Measurements from ENCODE around the gene LCOR. TPM values are rescaled to one million over a fixed set of nuclear protein-coding genes. Genes with fewer than 3 reads are reported as not detected.
A peak's percentile ranks its signal among the peaks of the same experiment; 100 is the strongest.

Gene LCOR
- total and polyA plus RNA-seq, 2 of the 13 experiments (the other 11 are each of a cell fraction or from before 2014, with no cell fraction given), result 12.4 to 23.7 TPM

GRCh38 chr10:96863922-96864543 lies 31.9 kb downstream of the LCOR start (continued):
- TF ChIP-seq ZFP82 (CRISPR knock-in tag; IDR thresholded peaks at IDR 0.05; ENCODE audit: borderline replicate concordance) (no peak), JUN (CRISPR knock-in tag; IDR thresholded peaks at IDR 0.05) (peak; percentile 77; the same call in 1 of the 2 replicates), GABPB1 (CRISPR knock-in tag; IDR thresholded peaks at IDR 0.05) (no peak), ZFP36L2 (CRISPR knock-in tag; IDR thresholded peaks at IDR 0.05) (no peak), SMC3 (IDR thresholded peaks at IDR 0.05; ENCODE audit: low read length) (no peak), ZBTB1 (CRISPR knock-in tag; IDR thresholded peaks at IDR 0.05; ENCODE audit: borderline replicate concordance) (no peak), ZNF790 (CRISPR knock-in tag; IDR thresholded peaks at IDR 0.05; ENCODE audit: borderline replicate concordance) (no peak), CHD4 (IDR thresholded peaks at IDR 0.05; ENCODE audit: borderline replicate concordance, low read length) (peak; percentile 55; the same call in 1 of the 2 replicates), ZFP41 (CRISPR knock-in tag; IDR thresholded peaks at IDR 0.05; ENCODE audit: borderline replicate concordance) (no peak), PHB2 (IDR thresholded peaks at IDR 0.05; ENCODE audit: partially characterized antibody) (no peak), SIN3A (IDR thresholded peaks at IDR 0.05; ENCODE audit: borderline replicate concordance, low read depth, low read length) (no peak), ZNF749 (CRISPR knock-in tag; IDR thresholded peaks at IDR 0.05; ENCODE audit: borderline replicate concordance) (no peak), ZNF562 (CRISPR knock-in tag; IDR thresholded peaks at IDR 0.05; ENCODE audit: borderline replicate concordance) (no peak), KLF12 (CRISPR knock-in tag; IDR thresholded peaks at IDR 0.05; ENCODE audit: borderline replicate concordance) (no peak), ZNF674 (CRISPR knock-in tag; IDR thresholded peaks at IDR 0.05; ENCODE audit: low read depth) (no peak), ZSCAN9 (CRISPR knock-in tag; IDR thresholded peaks at IDR 0.05; ENCODE audit: borderline replicate concordance) (peak; percentile 61; the same call in 1 of the 2 replicates), CBX1 (IDR thresholded peaks at IDR 0.05; ENCODE audit: low read depth) (no peak), ZFP37 (CRISPR knock-in tag; IDR thresholded peaks at IDR 0.05; ENCODE audit: borderline replicate concordance) (no peak), RFXAP (CRISPR knock-in tag; IDR thresholded peaks at IDR 0.05; ENCODE audit: borderline replicate concordance) (no peak), ZIK1 (CRISPR knock-in tag; IDR thresholded peaks at IDR 0.05; ENCODE audit: borderline replicate concordance, low read depth) (no peak), ZNF547 (CRISPR knock-in tag; IDR thresholded peaks at IDR 0.05) (no peak), ELK4 (CRISPR knock-in tag; IDR thresholded peaks at IDR 0.05; ENCODE audit: borderline replicate concordance) (no peak), IRF1 (CRISPR knock-in tag; IDR thresholded peaks at IDR 0.05; ENCODE audit: low read depth) (no peak), SIX1 (CRISPR knock-in tag; IDR thresholded peaks at IDR 0.05; ENCODE audit: borderline replicate concordance) (peak; percentile 73; the same call in 1 of the 2 replicates)
- TF ChIP-seq, protein P1, sequence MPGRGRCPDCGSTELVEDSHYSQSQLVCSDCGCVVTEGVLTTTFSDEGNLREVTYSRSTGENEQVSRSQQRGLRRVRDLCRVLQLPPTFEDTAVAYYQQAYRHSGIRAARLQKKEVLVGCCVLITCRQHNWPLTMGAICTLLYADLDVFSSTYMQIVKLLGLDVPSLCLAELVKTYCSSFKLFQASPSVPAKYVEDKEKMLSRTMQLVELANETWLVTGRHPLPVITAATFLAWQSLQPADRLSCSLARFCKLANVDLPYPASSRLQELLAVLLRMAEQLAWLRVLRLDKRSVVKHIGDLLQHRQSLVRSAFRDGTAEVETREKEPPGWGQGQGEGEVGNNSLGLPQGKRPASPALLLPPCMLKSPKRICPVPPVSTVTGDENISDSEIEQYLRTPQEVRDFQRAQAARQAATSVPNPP (CRISPR knock-in tag; IDR thresholded peaks at IDR 0.05), result no peak
- TF ChIP-seq, protein P2, sequence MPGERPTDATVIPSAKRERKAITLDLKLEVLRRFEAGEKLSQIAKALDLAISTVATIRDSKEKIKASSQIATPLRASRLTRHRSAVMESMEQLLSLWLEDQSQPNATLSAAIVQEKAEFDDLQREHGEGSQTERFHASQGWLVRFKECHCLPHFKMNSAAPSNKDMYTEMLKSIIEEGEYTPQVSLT (CRISPR knock-in tag; IDR thresholded peaks at IDR 0.05; ENCODE audit: borderline replicate concordance, low read depth), result no peak
- TF ChIP-seq, protein P3, sequence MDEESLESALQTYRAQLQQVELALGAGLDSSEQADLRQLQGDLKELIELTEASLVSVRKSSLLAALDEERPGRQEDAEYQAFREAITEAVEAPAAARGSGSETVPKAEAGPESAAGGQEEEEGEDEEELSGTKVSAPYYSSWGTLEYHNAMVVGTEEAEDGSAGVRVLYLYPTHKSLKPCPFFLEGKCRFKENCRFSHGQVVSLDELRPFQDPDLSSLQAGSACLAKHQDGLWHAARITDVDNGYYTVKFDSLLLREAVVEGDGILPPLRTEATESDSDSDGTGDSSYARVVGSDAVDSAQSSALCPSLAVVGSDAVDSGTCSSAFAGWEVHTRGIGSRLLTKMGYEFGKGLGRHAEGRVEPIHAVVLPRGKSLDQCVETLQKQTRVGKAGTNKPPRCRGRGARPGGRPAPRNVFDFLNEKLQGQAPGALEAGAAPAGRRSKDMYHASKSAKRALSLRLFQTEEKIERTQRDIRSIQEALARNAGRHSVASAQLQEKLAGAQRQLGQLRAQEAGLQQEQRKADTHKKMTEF (CRISPR knock-in tag; IDR thresholded peaks at IDR 0.05), result peak; percentile 84
